Cardiac fibroblast (primary cell): ENCODE measurements around the gene TEDC2.
"Not testable (repeated sequence)": the region's sequence is repeated elsewhere in the genome, so short reads cannot be mapped to it uniquely, and the experiment has no call there.

ENCODE experiments used
- DNase-seq, 2 donors: peaks; one replicate each; pipeline versions ENCODE4 v3.0.0 to v3.0.0-alpha.2; 2010; ENCODE audit warnings: low read depth in 2 of 2
- H3K4me3 ChIP-seq, 2 donors: replicated peaks in 1 of 2; 1 replicate in 1 of 2; 2 replicates in 1 of 2; pipeline ENCODE4 v1.5.1; 2011; ENCODE audit warnings: low read depth in 2 of 2, low read length in 2 of 2, mild to moderate bottlenecking in 2 of 2, moderate library complexity in 1 of 2
- TF ChIP-seq, protein P1 (sequence below): IDR thresholded peaks from one replicate; pipeline ENCODE4 v1.5.1; 2011; ENCODE audit warnings: low read depth, mild to moderate bottlenecking, low read length, inconsistent platforms

Gene TEDC2

DNA sequence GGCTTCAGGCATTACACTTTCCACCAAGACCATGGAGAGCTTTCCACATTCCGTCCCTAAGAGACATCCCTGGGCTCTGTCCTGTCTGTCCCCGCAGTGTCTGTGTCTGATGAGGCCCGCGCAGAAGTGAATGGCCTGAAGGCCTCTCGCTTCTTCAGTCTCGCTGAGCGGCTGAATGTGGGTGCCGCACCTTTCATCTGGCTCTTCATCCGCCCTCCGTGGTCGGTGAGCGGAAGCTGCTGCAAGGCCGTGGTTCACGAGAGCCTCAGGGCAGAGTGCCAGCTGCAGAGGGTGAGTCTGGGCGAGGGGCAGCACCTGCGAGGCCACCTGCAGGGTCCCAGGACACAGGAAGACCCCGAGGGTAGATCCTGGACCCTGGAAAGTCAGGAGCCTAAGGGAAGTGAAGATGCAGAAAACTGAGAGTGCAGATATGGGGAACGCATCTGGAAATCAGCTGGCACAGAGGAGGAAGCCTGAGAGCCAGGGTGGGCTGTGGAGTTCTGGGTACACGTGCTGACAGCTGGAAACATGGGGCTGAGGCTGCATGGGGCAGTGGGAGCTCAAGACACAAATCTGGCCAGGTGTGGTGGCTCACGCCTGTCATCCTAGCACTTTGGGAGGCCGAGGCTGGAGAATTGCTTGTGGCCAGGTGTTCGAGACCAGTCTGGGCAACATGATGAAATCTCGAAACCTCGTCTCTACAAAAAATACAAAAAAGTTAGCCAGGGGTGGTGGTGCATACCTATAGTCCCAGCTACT lies 22.7 kb upstream of the TEDC2 start:
- TF ChIP-seq, protein P1, sequence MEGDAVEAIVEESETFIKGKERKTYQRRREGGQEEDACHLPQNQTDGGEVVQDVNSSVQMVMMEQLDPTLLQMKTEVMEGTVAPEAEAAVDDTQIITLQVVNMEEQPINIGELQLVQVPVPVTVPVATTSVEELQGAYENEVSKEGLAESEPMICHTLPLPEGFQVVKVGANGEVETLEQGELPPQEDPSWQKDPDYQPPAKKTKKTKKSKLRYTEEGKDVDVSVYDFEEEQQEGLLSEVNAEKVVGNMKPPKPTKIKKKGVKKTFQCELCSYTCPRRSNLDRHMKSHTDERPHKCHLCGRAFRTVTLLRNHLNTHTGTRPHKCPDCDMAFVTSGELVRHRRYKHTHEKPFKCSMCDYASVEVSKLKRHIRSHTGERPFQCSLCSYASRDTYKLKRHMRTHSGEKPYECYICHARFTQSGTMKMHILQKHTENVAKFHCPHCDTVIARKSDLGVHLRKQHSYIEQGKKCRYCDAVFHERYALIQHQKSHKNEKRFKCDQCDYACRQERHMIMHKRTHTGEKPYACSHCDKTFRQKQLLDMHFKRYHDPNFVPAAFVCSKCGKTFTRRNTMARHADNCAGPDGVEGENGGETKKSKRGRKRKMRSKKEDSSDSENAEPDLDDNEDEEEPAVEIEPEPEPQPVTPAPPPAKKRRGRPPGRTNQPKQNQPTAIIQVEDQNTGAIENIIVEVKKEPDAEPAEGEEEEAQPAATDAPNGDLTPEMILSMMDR = no peak
- H3K4me3 ChIP-seq = no peak overlapping the region
- no peak for DNase-seq

DNA sequence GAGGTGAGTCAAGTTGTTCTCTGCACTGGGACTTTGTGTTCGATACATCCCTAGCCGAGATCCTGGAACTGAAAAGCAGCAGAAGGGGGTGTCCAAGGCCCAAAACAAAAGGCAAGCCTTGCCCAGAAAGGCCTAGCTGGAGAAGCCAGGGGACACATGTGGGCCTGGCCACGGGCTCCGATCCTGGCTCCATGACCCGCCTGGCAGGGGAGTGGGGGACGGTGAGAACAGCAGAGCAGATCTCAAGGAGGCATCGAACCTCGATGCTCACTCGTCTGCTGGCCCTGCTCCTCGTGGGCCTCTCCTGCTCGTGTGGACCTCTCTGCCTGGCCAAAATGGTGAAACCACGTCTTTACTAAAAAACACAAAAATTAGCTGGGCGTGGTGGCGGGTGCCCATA lies 21.8 kb upstream of the TEDC2 start:
- TF ChIP-seq, protein P1 = no peak
- no peak overlapping the region for H3K4me3 ChIP-seq
- DNase-seq = no peak

DNA sequence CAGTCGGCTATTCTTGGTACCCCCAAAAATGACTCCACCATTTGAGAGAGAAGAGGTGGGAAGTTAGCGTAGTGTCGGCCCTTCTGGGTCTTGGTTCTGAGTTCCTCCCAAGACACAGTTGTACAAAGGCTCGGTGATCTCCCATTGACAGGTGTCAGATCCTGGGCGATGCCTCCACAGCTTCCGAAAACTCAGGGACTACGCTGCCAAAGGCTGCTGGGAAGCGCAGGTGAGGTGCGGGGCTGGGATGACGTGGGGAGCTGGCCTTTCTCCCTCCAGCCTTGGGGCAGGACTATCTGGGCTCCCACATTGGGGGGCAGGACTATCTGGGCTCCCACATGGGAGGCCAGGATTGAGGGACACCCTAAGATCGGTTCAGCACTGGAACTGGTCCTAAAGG lies 20.3 kb upstream of the TEDC2 start:
- TF ChIP-seq, protein P1 = no peak
- no peak overlapping the region for H3K4me3 ChIP-seq
- DNase-seq = no peak

- H3K4me3 ChIP-seq, DNase-seq: not testable (repeated sequence)
Measured at GRCh38 chr16:2441143-2441804, 18.6 kb upstream of the TEDC2 start.

DNA sequence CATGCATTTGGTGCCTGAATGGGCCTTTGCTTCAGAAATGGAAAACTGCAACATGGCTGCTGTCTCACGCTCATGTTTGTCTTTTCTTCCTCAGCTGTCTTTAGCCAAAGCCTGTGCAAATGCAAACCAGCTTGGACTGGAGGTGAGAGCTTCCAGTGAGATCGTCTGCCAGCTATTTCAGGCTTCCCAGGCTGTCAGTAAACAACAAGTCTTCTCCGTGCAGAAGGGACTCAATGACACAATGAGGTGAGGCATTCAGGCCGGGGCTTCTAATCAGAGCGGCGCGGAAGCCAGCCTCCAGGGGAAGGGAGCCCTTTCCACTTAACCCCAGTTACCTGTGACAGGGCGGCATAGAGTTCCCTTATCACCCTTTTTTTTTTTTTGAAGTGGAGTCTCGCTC lies 16.4 kb upstream of the TEDC2 start:
- TF ChIP-seq, protein P1 = no peak
- H3K4me3 ChIP-seq = no peak overlapping the region
- no peak for DNase-seq

DNA sequence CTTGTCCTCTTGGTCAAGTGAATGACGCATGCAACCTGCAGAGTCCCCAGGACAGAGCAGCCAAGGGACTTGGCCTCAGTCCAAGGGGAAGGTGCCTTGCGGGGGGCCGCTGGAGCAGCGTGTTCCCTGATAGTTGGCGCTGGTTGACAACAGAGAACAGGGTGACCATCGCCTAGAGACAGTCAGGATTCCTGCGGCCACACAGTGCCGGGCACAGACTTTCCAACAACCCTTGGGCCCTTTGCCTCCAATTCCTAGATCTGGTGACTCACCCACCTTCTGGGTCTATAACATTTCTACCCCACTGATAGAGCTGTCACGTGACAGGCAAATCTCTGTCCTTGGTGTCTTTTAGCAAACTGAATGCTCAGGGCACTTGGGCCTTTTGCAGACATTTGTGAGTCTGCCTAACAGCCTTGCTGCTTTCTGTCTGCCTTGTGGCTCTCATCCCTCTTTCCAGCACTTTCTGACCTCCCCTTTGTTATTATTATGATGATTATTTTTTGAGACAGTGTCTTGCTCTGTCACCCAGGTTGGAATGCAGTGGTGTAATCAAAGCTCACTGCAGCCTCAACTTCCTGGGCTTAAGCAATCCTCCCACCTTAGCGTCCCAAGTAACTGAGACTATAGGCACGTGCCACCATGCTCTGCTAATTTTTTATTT lies 11.9 kb upstream of the TEDC2 start:
- TF ChIP-seq, protein P1 = no peak
- no peak overlapping the region for H3K4me3 ChIP-seq
- peak in 1 of 2 donors; percentile 71 for DNase-seq

- no peak for DNase-seq
Measured at GRCh38 chr16:2449118-2449517, 10.8 kb upstream of the TEDC2 start.

More at GRCh38 chr16:2449118-2449517, 10.8 kb upstream of the TEDC2 start:
- H3K4me3 ChIP-seq = no peak overlapping the region
- TF ChIP-seq, protein P1 = no peak
